Upper lobe of right lung (tissue), 1 donor: ENCODE data around the gene ATP13A1. TPM values are rescaled to one million over a fixed set of nuclear protein-coding genes. Genes with fewer than 3 reads are reported as not detected.

Source experiments
- ATAC-seq: fragments of 200-7000 bp; cut with Tn5 transposase; one replicate; pipeline ENCODE4 v1.9.1; 2020; ENCODE audit warnings: mild to moderate bottlenecking, moderate library complexity
- DNase-seq: peaks from one replicate; pipeline ENCODE4 v3.0.0-alpha.2; 2020
- H3K27ac ChIP-seq: fragments of 200-600 bp; one replicate; pipeline ENCODE4 v1.8.0; 2022
- H3K27me3 ChIP-seq: fragments of 200-600 bp; one replicate; pipeline ENCODE4 v1.8.0; 2022; ENCODE audit warnings: mild to moderate bottlenecking
- H3K36me3 ChIP-seq: fragments of 200-600 bp; one replicate; pipeline ENCODE4 v1.8.0; 2022
- H3K4me1 ChIP-seq: fragments of 200-600 bp; one replicate; pipeline ENCODE4 v1.8.0; 2022
- H3K4me3 ChIP-seq: fragments of 200-600 bp; one replicate; pipeline ENCODE4 v1.8.0; 2022; ENCODE audit warnings: mild to moderate bottlenecking
- H3K9me3 ChIP-seq: fragments of 200-600 bp; one replicate; pipeline ENCODE4 v1.8.0; 2022
- intact Hi-C: fragments of 100-400 bp; cut with DNase I; formaldehyde crosslinking; loops from one replicate; pipeline ENCODE4 v1.11.0; 2022
- total RNA-seq: library from RNA; stranded (reverse); fragmentation: NEBNext Ultra II Directional; extraction: Animal tissue kit (Norgen Biotek cat#: 25700); gene quantifications from one replicate; pipeline ENCODE4 v1.2.1, GENCODE V29; 2021
- TF ChIP-seq, protein P1 (sequence below): fragments of 200-600 bp; IDR thresholded peaks from one replicate; pipeline ENCODE4 v1.8.0; 2022; ENCODE audit warnings: antibody characterized with exemption
- donor health status: DM: no; HTN: yes; CAD: no; lungs with severe emphysema.

ATP13A1 gene
- total RNA-seq, 1 donor from 2014 or later = 55.5 TPM

DNA sequence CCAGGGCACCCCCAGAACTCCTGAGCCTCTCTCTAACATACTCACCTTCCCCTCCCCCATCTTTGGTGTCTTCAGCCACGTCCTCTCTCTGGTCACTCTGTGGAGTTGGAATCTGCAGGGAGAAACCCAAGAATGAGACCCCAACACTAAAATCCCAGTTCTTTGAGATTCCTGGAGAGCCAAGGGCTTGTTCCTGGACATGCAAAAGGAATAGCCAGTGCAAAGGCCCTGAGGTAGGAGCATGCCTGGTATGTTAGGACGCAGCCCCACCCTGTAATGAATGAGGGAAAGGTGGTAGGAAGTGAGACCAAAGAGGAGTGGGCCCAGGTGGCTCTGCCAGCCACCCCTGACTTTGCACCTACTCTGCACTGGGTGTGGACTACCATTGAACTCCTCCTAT, 33.0 kb downstream of the ATP13A1 start:
- TF ChIP-seq, protein P1, sequence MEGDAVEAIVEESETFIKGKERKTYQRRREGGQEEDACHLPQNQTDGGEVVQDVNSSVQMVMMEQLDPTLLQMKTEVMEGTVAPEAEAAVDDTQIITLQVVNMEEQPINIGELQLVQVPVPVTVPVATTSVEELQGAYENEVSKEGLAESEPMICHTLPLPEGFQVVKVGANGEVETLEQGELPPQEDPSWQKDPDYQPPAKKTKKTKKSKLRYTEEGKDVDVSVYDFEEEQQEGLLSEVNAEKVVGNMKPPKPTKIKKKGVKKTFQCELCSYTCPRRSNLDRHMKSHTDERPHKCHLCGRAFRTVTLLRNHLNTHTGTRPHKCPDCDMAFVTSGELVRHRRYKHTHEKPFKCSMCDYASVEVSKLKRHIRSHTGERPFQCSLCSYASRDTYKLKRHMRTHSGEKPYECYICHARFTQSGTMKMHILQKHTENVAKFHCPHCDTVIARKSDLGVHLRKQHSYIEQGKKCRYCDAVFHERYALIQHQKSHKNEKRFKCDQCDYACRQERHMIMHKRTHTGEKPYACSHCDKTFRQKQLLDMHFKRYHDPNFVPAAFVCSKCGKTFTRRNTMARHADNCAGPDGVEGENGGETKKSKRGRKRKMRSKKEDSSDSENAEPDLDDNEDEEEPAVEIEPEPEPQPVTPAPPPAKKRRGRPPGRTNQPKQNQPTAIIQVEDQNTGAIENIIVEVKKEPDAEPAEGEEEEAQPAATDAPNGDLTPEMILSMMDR = no peak
- intact Hi-C loops = no loop called here
- no peaks in the 10 kb centered on the region for H3K27me3 ChIP-seq
- ATAC-seq = no peak
- H3K4me3 ChIP-seq = no peak overlapping the region
- no peaks in the 10 kb centered on the region for H3K9me3 ChIP-seq
- peaks cover 24% of the 10 kb centered on the region for H3K36me3 ChIP-seq
- H3K27ac ChIP-seq = no peak overlapping the region
- no peak for DNase-seq
- H3K4me1 ChIP-seq = no peaks in the 10 kb centered on the region

DNA sequence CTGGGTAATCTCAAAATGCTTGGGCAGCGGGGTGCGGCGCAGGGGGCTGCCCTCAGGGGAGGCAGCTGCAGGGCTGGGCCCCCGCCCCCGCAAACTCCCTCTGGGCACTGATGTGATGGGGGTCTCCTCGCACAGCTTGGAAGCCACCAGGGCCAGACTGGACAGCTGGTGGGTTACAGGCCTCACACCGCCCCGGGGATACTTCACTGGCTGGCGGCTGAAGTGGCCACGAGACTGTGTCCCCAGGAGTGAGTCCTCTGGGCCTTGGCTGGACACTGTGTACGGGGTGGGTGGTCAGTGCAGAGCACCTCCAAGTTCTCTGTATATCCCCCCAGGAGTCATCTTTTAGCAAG, 33.4 kb downstream of the ATP13A1 start:
- H3K27me3 ChIP-seq = no peaks in the 10 kb centered on the region
- no peak for ATAC-seq

GRCh38 chr19:19628501-19629134, 34.9 kb downstream of the ATP13A1 start:
- peaks cover 7% of the 10 kb centered on the region for H3K36me3 ChIP-seq
- H3K9me3 ChIP-seq = no peaks in the 10 kb centered on the region
- no peaks in the 10 kb centered on the region for H3K27me3 ChIP-seq
- TF ChIP-seq, protein P1 = no peak
- ATAC-seq = peak; percentile 66
- intact Hi-C loops = no loop called here
- H3K4me3 ChIP-seq = peak overlapping the region; percentile 58
- H3K27ac ChIP-seq = peak overlapping the region; percentile 36
- peak; percentile 82 for DNase-seq
- no peaks in the 10 kb centered on the region for H3K4me1 ChIP-seq

More for the DNA sequence above, 33.4 kb downstream of the ATP13A1 start:
- Histone ChIP-seq H3K4me1 (no peaks in the 10 kb centered on the region), H3K36me3 (peaks cover 20% of the 10 kb centered on the region), H3K9me3 (no peaks in the 10 kb centered on the region), H3K4me3 (no peak overlapping the region), H3K27ac (no peak overlapping the region)
- no peak for DNase-seq
- intact Hi-C loops = no loop called here
- TF ChIP-seq, protein P1 = no peak

DNA sequence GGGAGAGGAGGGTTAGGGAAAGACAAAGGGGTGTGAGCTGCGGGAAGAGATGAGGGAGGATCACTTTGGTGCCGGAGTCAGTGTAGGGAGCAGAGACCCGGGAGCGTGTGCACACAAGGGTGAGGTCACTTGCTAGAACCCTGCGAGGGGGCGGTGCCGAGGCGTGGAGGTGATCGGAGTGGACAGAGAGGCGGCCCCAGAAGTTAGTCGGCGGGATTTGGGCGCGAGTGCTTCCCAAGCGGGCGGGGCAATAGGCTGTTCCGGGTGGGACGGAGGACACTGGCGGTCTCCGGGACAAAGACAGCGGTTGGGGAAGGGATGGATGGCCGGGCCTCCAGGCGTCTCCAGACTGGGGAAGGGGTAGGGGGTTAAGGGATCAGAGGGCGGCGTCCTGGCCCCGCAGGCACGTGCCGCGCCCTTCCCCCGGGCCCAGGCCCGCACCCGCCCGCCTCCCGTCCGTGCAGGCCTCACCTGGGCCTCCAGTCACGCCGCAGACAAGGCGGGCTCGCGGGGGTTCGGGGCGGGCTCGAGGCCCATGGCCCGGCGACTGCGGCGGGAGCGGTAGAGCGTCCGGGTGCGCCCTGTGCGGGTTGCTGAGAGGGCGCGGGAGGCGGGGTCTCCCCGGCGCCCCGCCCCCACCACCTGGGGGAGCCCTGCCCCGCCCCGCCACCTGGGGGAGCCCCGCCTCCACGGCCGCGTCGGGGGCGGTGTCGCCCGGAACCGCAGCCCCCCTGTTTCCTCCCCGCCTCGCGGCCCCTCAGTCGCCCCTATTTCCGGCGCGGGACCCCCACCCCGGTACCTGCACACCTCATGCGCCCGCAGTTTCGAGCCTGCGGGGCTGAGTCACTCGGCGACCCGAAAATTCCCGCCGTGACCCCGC, 35.6 kb downstream of the ATP13A1 start, which contains the start of gene LPAR2:
LPAR2 (minus strand) TSS at position 600 of the 880 bp plus-strand sequence. CDS start 945 bp downstream, outside the sequence.
- peak; percentile 92 for ATAC-seq
- TF ChIP-seq, protein P1 = peak; percentile 8
- no peaks in the 10 kb centered on the region for H3K36me3 ChIP-seq
- H3K4me3 ChIP-seq = peak within 1 kb of the TSS; percentile 58
- no peaks in the 10 kb centered on the region for H3K9me3 ChIP-seq
- no peaks in the 10 kb centered on the region for H3K4me1 ChIP-seq
- intact Hi-C loops = no loop called here
- DNase-seq = peak; percentile 85
- peak within 1 kb of the TSS; percentile 36 for H3K27ac ChIP-seq
- H3K27me3 ChIP-seq = no peaks in the 10 kb centered on the region

DNA sequence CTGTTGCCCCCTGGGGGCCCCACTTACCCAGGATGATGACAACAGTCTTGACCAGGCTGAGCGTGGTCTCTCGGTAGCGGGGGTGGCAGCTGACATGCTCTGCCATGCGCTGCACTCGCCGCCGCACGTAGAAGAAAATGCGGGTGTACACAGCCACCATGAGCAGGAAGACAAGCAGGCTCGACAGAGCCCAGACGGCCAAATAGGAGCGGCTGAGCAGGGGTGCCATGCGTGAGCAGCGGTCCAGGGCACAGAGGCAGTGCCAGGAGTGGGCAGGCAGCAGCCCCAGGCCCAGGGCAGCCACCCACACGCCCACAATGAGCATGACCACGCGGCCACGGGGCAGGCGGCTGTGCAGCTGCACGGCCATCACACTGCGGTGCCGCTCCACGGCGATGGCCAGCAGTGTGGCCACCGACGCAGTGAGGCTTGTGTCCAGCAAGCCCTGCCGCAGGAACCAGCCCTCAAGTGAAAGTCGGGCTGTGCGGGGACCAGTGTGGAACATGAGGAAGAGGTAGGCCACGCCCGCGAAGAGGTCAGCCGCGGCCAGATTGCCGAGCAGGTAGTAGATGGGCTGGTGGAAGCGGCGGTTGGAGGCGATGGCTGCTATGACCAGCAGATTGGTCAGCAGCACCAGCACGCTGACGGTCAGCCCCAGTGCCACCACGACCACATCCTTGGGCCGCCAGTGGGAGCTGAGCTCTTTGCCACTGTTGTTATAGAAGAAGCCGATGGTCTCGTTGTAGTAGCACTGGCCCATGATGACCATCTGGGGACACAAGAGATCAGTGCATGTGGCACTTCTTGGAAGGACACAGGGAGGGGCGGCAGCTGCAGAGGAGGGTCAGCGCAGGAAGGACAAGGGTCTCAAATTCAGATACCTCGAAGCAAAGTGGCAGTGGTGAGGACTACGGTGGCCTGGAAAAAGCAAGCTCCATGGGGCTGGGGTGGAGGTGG, 36.7 kb downstream of the ATP13A1 start:
- no peaks in the 10 kb centered on the region for H3K27me3 ChIP-seq
- peak overlapping the region; percentile 58 for H3K4me3 ChIP-seq
- no peak for DNase-seq
- intact Hi-C loops = no loop called here
- H3K36me3 ChIP-seq = no peaks in the 10 kb centered on the region
- no peaks in the 10 kb centered on the region for H3K4me1 ChIP-seq
- ATAC-seq = no peak
- TF ChIP-seq, protein P1 = no peak
- peak overlapping the region; percentile 36 for H3K27ac ChIP-seq
- no peaks in the 10 kb centered on the region for H3K9me3 ChIP-seq
